ENCODE results near the gene TNFRSF18.

DNA sequence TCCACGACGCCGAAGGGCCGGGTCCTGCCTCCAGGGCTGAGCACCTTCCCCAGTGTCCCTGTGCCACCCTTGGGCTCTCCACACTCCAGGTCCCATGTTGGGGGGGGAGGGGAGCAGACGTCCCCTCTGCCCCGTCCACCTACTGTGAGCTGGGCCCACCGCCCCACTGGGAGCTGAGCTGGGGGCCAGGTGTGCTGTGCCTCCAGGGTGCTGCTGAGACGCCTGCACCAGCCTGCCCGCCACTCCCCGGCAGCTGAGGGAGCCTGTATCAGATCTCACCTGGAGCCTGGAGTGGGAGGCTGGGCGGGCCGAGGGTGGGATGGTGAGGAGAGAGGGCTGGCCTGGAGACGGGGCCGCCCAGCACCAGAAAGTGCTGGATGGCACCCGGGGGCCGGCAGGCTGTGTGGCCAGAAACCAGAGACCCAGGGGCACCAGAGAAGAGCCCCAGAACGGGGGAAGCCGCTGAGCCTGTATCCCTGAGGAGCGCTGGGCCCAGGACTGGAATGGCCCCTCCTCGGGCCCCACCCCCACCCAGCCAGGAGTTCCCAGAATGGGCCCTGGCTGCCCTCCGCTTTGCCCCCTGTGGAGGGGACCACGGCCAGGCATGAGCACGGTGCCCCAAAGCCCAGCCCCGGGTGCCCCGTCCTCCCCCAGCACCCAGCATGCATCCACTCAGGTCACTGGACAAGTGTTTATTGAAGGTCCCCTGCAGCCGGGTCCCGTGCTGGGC, 3.4 kb downstream of the TNFRSF18 start:
- TF ChIP-seq EZH2 (IDR thresholded peaks at IDR 0.05; ENCODE audit: low read length) (no peak), CTCF (optimal IDR thresholded peaks at IDR 0.05 in 1 of 3, IDR thresholded peaks at IDR 0.05 in 1 of 3, conservative IDR thresholded peaks at IDR 0.05 in 1 of 3; ENCODE audit: extremely low read depth in 1 of 3, insufficient read depth in 2 of 3, low read length in 3 of 3) (no peak)

Data from keratinocyte (primary cell).